Lower lobe of right lung (tissue), 2 donors: ENCODE measurements around the gene ODC1. TPM values are rescaled to one million over a fixed set of nuclear protein-coding genes. Genes with fewer than 3 reads are reported as not detected.

ENCODE experiments used
- ATAC-seq, 2 donors: fragments of 200-7000 bp; cut with Tn5 transposase; one replicate each; pipeline ENCODE4 v1.9.1; 2020 to 2022; ENCODE audit warnings: mild to moderate bottlenecking in 2 of 2, moderate library complexity in 2 of 2
- DNase-seq: peaks from one replicate; pipeline ENCODE4 v3.0.0-alpha.2; 2020
- H3K27ac ChIP-seq: fragments of 200-600 bp; one replicate; pipeline ENCODE4 v1.8.0; 2022
- H3K27me3 ChIP-seq: fragments of 200-600 bp; one replicate; pipeline ENCODE4 v1.8.0; 2022; ENCODE audit warnings: low read depth
- H3K36me3 ChIP-seq: fragments of 200-600 bp; one replicate; pipeline ENCODE4 v1.8.0; 2022; ENCODE audit warnings: mild to moderate bottlenecking
- H3K4me1 ChIP-seq: fragments of 200-600 bp; one replicate; pipeline ENCODE4 v1.8.0; 2022
- H3K4me3 ChIP-seq: fragments of 200-600 bp; one replicate; pipeline ENCODE4 v1.8.0; 2022; ENCODE audit warnings: mild to moderate bottlenecking
- H3K9me3 ChIP-seq: fragments of 200-600 bp; one replicate; pipeline ENCODE4 v1.8.0; 2022
- CTCF ChIP-seq: fragments of 200-600 bp; IDR thresholded peaks from one replicate; pipeline ENCODE4 v1.8.0; 2022; ENCODE audit warnings: antibody characterized with exemption, mild to moderate bottlenecking
- intact Hi-C: fragments of 100-400 bp; cut with DNase I; formaldehyde crosslinking; loops from one replicate; pipeline ENCODE4 v1.11.0; 2022
- total RNA-seq: library from RNA; stranded (reverse); fragmentation: NEBNext Ultra II Directional; extraction: Animal tissue kit (Norgen Biotek cat#: 25700); gene quantifications from one replicate; pipeline ENCODE4 v1.2.1, GENCODE V29; 2021
- donor health status: DM: no; HTN: yes; CAD: no; lungs with severe emphysema.

The ODC1 gene
- total RNA-seq, 1 donor from 2014 or later = 30.1 TPM

DNA sequence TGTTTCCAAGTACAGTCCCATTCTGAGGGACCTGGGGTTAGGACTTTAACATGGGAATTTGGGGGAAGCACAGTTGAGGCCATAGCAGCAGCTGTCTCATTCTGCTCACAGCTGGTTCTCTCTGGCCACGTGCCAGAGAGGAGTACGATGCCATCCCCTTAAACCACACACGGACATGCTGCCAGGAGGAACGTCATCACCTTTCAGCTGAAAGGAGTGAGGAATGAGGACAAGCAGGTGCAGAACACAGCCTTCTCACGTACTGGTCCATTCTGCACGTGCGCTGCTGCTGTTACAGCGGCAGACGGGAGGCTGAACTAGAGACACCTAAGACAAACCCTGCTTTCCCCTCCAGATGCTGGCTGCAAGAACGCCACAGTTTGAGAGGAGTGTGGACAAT, 33.5 kb downstream of the ODC1 start:
- no peak for ATAC-seq
- H3K36me3 ChIP-seq = peaks cover 4% of the 10 kb centered on the region
- no peaks in the 10 kb centered on the region for H3K27me3 ChIP-seq
- H3K9me3 ChIP-seq = no peaks in the 10 kb centered on the region
- no peak for TF ChIP-seq CTCF
- H3K4me3 ChIP-seq = no peak overlapping the region
- H3K4me1 ChIP-seq = peaks cover 24% of the 10 kb centered on the region
- H3K27ac ChIP-seq = no peak overlapping the region
- intact Hi-C loops = no loop called here
- no peak for DNase-seq

GRCh38 chr2:10413991-10414451, 34.1 kb downstream of the ODC1 start:
- H3K27me3 ChIP-seq = no peaks in the 10 kb centered on the region
- H3K4me1 ChIP-seq = peaks cover 29% of the 10 kb centered on the region
- no peak overlapping the region for H3K4me3 ChIP-seq
- intact Hi-C loops = no loop called here
- no peak overlapping the region for H3K27ac ChIP-seq
- ATAC-seq = peak; percentile 5 to 38
- no peak for DNase-seq
- no peaks in the 10 kb centered on the region for H3K9me3 ChIP-seq
- TF ChIP-seq CTCF = no peak
- H3K36me3 ChIP-seq = no peaks in the 10 kb centered on the region

DNA sequence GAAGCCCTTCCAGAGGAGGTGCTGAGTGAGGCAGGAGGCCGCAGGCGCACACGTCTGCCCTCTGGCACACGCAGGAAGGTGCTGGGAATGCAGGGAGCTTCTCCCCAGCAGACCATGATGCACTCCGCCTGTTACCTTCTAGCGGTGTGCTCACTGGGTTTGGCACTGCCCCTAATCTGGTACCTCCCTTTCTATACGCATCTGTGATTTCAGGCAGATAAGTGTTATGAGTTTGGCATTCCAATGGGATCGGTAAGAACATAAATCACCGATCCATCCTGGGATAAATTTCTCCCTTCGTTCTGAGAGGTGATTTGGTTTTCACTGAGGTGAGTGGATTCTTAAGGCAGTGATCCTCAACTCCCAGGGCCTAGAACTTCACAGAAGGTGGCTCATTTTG, 34.6 kb downstream of the ODC1 start:
- Histone ChIP-seq H3K27me3 (no peaks in the 10 kb centered on the region), H3K9me3 (no peaks in the 10 kb centered on the region), H3K4me1 (peaks cover 34% of the 10 kb centered on the region), H3K36me3 (no peaks in the 10 kb centered on the region), H3K4me3 (no peak overlapping the region), H3K27ac (no peak overlapping the region)
- DNase-seq (no peak), ATAC-seq (no peak)
- intact Hi-C loops = no loop called here
- TF ChIP-seq CTCF = no peak

DNA sequence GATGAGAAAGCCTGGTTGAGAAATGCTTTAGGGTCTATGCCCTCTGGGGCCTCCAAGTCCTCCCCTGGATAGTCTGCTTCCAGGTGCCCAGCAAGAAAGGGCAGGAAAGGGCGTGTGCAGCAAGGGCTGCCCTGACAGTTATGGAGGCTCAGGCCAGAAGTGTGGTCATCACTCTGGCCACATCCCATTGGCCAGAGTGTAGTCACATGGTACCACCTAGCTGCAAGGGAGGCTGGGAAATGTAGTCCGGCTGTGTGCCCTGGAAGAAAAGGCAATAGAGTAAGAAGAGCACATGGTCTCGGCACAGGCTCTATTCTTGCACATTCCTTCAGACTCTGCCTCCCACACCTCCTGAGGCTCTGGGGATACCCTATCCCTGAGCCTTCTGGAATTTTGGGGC, 35.7 kb downstream of the ODC1 start:
- ATAC-seq (no peak), DNase-seq (no peak)
- Histone ChIP-seq H3K4me3 (no peak overlapping the region), H3K27ac (no peak overlapping the region), H3K9me3 (no peaks in the 10 kb centered on the region), H3K4me1 (peaks cover 46% of the 10 kb centered on the region), H3K36me3 (no peaks in the 10 kb centered on the region), H3K27me3 (no peaks in the 10 kb centered on the region)
- TF ChIP-seq CTCF = no peak
- intact Hi-C loops = no loop called here

- Histone ChIP-seq H3K27ac (no peak overlapping the region), H3K9me3 (no peaks in the 10 kb centered on the region), H3K4me1 (peaks cover 54% of the 10 kb centered on the region), H3K4me3 (no peak overlapping the region), H3K36me3 (peaks cover 2% of the 10 kb centered on the region), H3K27me3 (no peaks in the 10 kb centered on the region)
- intact Hi-C loops = no loop called here
- TF ChIP-seq CTCF = no peak
- DNase-seq (no peak), ATAC-seq (no peak)
Measured at GRCh38 chr2:10411557-10411956, 36.6 kb downstream of the ODC1 start.
